HepG2 (cell line): ENCODE data around the gene SEPTIN11. TPM values are rescaled to one million over a fixed set of nuclear protein-coding genes. Genes with fewer than 3 reads are reported as not detected.

ENCODE experiments used
- ARHGAP35 ChIP-seq: sonication (generic); formaldehyde crosslinking; IDR thresholded peaks from 2 replicates; pipeline ENCODE4 v1.9.0; 2022; ENCODE audit warnings: mild to moderate bottlenecking, inconsistent platforms, moderate library complexity, missing genetic modification reagents, borderline replicate concordance
- BRF2 ChIP-seq: sonication (generic); formaldehyde crosslinking; IDR thresholded peaks from 2 replicates; pipeline ENCODE4 v1.8.1; 2022; ENCODE audit warnings: mild to moderate bottlenecking, missing genetic modification reagents
- CENPBD1 ChIP-seq: sonication (generic); formaldehyde crosslinking; IDR thresholded peaks from 2 replicates; pipeline ENCODE4 v1.8.0; 2022; ENCODE audit warnings: missing genetic modification reagents, low read depth, mild to moderate bottlenecking, borderline replicate concordance
- CENPX ChIP-seq: sonication (generic); formaldehyde crosslinking; IDR thresholded peaks from 2 replicates; pipeline ENCODE4 v1.9.0; 2021; ENCODE audit warnings: mild to moderate bottlenecking, missing genetic modification reagents, moderate library complexity
- DMAP1 ChIP-seq: IDR thresholded peaks from 2 replicates; pipeline ENCODE4 v1.6.1; 2016
- ELF1 ChIP-seq: sonication (generic); formaldehyde crosslinking; IDR thresholded peaks from 2 replicates; pipeline ENCODE4 v1.4.0; 2020; ENCODE audit warnings: missing genetic modification reagents
- GATA4 ChIP-seq: sonication (generic); IDR thresholded peaks from 2 replicates; pipeline ENCODE4 v1.6.1; 2016; ENCODE audit warnings: antibody characterized with exemption, low read depth, borderline replicate concordance
- HINFP ChIP-seq: sonication (generic); formaldehyde crosslinking; IDR thresholded peaks from 2 replicates; pipeline ENCODE4 v1.4.0; 2020; ENCODE audit warnings: low read depth, mild to moderate bottlenecking, missing genetic modification reagents
- ISL2 ChIP-seq: sonication (generic); formaldehyde crosslinking; IDR thresholded peaks from 2 replicates; pipeline ENCODE4 v1.5.0; 2020; ENCODE audit warnings: missing genetic modification reagents
- KAT7 ChIP-seq: IDR thresholded peaks from 2 replicates; pipeline ENCODE4 v1.6.1; 2018; ENCODE audit warnings: borderline replicate concordance, missing compliant biosample characterization
- PAX8 ChIP-seq: sonication (generic); formaldehyde crosslinking; IDR thresholded peaks from 2 replicates; pipeline ENCODE4 v1.8.0; 2022; ENCODE audit warnings: mild to moderate bottlenecking, missing genetic modification reagents, borderline replicate concordance
- PRDM4 ChIP-seq: sonication (generic); formaldehyde crosslinking; IDR thresholded peaks from 2 replicates; pipeline ENCODE4 v1.9.0; 2021; ENCODE audit warnings: missing genetic modification reagents, borderline replicate concordance
- RAD21 ChIP-seq: fragments of 450-650 bp; formaldehyde crosslinking; IDR thresholded peaks from 2 replicates; pipeline ENCODE4 v1.5.0; 2020; ENCODE audit warnings: mild to moderate bottlenecking
- RFX3 ChIP-seq: IDR thresholded peaks from 2 replicates; pipeline ENCODE4 v1.6.1; 2016; ENCODE audit warnings: missing biosample characterization, missing genetic modification reagents
- SOX6 ChIP-seq, 2 experiments: fragments of 450-650 bp in 1 of 2; sonication (generic) in 1 of 2; formaldehyde crosslinking in 1 of 2; IDR thresholded peaks; 2 replicates each; pipeline versions ENCODE4 v1.4.0 to v1.6.1; 2017 to 2020; ENCODE audit warnings: antibody characterized with exemption in 1 of 2, mild to moderate bottlenecking in 1 of 2, missing genetic modification reagents in 1 of 2
- ZNF317 ChIP-seq: sonication (generic); formaldehyde crosslinking; IDR thresholded peaks from 2 replicates; pipeline ENCODE4 v1.5.0; 2020; ENCODE audit warnings: mild to moderate bottlenecking, missing genetic modification reagents
- ZNF414 ChIP-seq: sonication (generic); formaldehyde crosslinking; IDR thresholded peaks from 2 replicates; pipeline ENCODE4 v1.5.0; 2020; ENCODE audit warnings: missing genetic modification reagents
- ZNF672 ChIP-seq: sonication (generic); formaldehyde crosslinking; IDR thresholded peaks from 2 replicates; pipeline ENCODE4 v1.8.1; 2022; ENCODE audit warnings: missing genetic modification reagents
- ZNF704 ChIP-seq: sonication (generic); formaldehyde crosslinking; IDR thresholded peaks from 2 replicates; pipeline ENCODE4 v1.8.1; 2023; ENCODE audit warnings: mild to moderate bottlenecking, inconsistent platforms, moderate library complexity, missing genetic modification reagents, borderline replicate concordance
- ZNF773 ChIP-seq: sonication (generic); formaldehyde crosslinking; IDR thresholded peaks from 2 replicates; pipeline ENCODE4 v1.4.0; 2020; ENCODE audit warnings: missing genetic modification reagents, borderline replicate concordance
- ZNF781 ChIP-seq: sonication (generic); formaldehyde crosslinking; IDR thresholded peaks from 2 replicates; pipeline ENCODE4 v1.5.1; 2020; ENCODE audit warnings: borderline replicate concordance, mild to moderate bottlenecking, missing genetic modification reagents; ENCODE audit errors: not compliant biosample characterization
- polyA plus RNA-seq, 8 experiments: library from polyadenylated mRNA; depleted of rRNA in 3 of 8; stranded (reverse) in 7 of 8; unstranded in 1 of 8; fragments of >200 nt; fragmentation: Illumina TruSeq in 4 of 8; extraction: Trizol in 4 of 8; gene quantifications; 2 replicates each; pipeline versions ENCODE4 v1.2.1 to v1.2.3, GENCODE V29; 2011 to 2016; ENCODE audit warnings: low read depth in 4 of 8, missing spikeins in 1 of 8, mixed read lengths in 1 of 8; ENCODE audit not compliant: insufficient read depth in 1 of 8
- total RNA-seq, 5 experiments: library from RNA; depleted of rRNA; stranded (reverse); fragments of >200 nt; fragmentation: Illumina TruSeq; extraction: Trizol; gene quantifications; 2 replicates each; pipeline ENCODE4 v1.2.3, GENCODE V29; 2016; ENCODE audit warnings: low read depth in 1 of 5

Gene SEPTIN11
- total and polyA plus RNA-seq, 2 of the 13 experiments (the other 11 are each of a cell fraction or from before 2014, with no cell fraction given): 28.9 to 47.3 TPM

GRCh38 chr4:76949276-76950051, at the start of gene SEPTIN11 (continued):
- TF ChIP-seq ZNF414 (CRISPR knock-in tag) (peak; percentile 62; the same call in 1 of the 2 replicates), ZNF672 (CRISPR knock-in tag) (0 out of 2 replicates have a peak, but pooled peaks have one; percentile 76), ZNF317 (CRISPR knock-in tag) (no peak; the same call in 1 of the 2 replicates), CENPBD1 (no peak; the same call in 1 of the 2 replicates), BRF2 (CRISPR knock-in tag) (no peak), ELF1 (CRISPR knock-in tag) (no peak), ISL2 (CRISPR knock-in tag) (peak; percentile 52; the same call in 1 of the 2 replicates), RFX3 (no peak), ARHGAP35 (CRISPR knock-in tag) (peak; percentile 69; the same call in 1 of the 2 replicates), CENPX (CRISPR knock-in tag) (no peak), ZNF773 (CRISPR knock-in tag) (no peak; the same call in 1 of the 2 replicates), ZNF704 (no peak; the same call in 1 of the 2 replicates), ZNF781 (CRISPR knock-in tag) (no peak), RAD21 (0 out of 2 replicates have a peak, but pooled peaks have one; percentile 7), PRDM4 (CRISPR knock-in tag) (0 out of 2 replicates have a peak, but pooled peaks have one; percentile 26), HINFP (CRISPR knock-in tag) (0 out of 2 replicates have a peak, but pooled peaks have one; percentile 50), KAT7 (CRISPR knock-in tag) (peak; percentile 69), DMAP1 (peak; percentile 85; the same call in 1 of the 2 replicates), GATA4 (no peak), PAX8 (CRISPR knock-in tag) (no peak), SOX6 (IDR thresholded peaks at IDR 0.05) (no peak), SOX6 (CRISPR knock-in tag; IDR thresholded peaks at IDR 0.05) (no peak; the same call in 1 of the 2 replicates)
